ENCODE data around the gene PSAPL1.

The PSAPL1 gene

GRCh38 chr4:7430368-7430964 lies 4.3 kb downstream of the PSAPL1 start:
- no peak for DNase-seq

GRCh38 chr4:7429601-7430078 lies 5.1 kb downstream of the PSAPL1 start:
- no peak for DNase-seq

DNA sequence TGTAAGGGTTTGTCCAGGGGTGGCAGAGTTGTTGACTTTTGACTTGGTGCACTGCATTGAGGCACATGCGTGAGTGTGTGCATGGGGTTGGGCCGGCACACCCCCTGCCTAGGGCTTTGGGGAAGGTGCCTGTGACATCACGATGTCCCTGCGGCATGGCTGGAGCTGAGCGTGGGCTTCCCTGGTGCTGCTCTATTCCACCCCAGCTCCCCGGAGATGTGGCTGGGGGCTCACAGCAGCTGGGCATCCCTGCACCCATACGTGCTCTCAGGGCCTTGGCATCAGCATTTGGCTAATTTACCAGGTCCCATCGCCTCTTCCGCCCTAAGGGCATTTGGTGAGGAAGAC lies 5.7 kb downstream of the PSAPL1 start:
- no peak for DNase-seq

- no peak for DNase-seq
Observed at GRCh38 chr4:7428261-7429068, 6.3 kb downstream of the PSAPL1 start.

- no peak for DNase-seq
Observed at GRCh38 chr4:7427831-7428260, 6.9 kb downstream of the PSAPL1 start.

GRCh38 chr4:7427361-7427760 lies 7.4 kb downstream of the PSAPL1 start:
- no peak for DNase-seq

- DNase-seq, result no peak
Observed at GRCh38 chr4:7426525-7427171, 8.1 kb downstream of the PSAPL1 start.

DNA sequence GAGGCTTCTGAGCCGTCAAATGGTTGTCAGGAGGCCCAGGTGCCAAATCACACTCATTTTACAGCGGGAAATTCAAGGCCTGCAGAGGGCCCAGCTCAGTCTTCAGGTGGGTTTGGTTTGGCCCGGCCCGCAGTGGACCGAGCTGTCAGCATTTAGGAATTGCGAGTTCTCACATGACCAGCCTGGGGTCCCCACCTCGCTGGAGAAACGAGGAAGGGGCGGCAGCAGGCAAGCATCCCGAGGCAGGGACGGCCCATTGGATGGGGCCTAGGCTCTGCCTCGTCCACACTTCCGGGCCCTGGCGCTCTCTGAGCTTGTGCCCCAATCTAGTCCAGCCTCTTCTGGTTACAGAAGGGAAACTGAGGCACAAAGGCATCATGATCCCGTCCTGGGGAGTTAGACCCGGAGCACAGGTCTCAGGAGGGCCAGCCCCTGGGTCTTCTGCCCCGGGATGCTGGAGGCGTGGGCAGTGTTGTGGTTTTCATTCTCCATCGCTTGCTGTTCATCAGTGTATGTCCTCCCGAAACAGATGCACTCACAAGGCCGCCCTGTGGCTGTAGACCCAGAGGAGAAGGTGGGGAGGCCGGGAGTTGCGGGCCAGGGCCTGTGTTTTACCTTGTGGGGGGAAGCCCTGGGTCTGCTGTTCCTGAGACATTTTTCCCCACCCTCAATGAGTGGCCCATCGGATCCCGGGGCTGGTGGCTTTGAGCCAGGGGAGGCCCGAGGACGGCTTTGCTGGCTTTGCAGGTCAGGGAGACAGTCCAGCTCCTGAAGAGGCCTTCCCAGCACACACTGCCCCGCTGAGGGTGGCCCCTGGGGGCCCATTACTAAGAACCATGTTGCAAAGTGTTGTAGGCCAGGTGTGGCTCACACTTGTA lies 8.9 kb downstream of the PSAPL1 start:
- DNase-seq, result no peak

DNA sequence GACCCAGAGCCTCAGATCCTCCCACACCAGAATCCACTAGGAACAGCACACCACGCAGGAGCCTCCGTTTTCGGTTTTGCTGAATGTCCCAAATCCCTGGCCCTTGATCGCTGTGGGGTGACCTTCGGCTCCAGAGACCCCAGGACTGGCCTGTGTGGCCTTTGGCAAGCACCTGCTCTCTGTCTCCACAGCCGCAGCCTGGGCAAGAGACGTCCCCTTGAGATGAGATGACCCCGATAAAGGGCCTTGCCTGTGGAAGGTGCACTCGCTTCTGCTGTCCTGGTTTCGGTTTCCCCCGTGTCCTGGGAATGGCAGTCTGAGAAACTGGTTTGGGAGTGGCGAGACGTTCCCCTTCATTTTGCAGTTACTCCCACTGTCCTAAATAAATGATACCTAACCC lies 9.6 kb downstream of the PSAPL1 start:
- no peak for DNase-seq

- no peak for DNase-seq
Observed at GRCh38 chr4:7424553-7425111, 10.1 kb downstream of the PSAPL1 start.

- no peak for DNase-seq
Observed at GRCh38 chr4:7423801-7424552, 10.8 kb downstream of the PSAPL1 start.

DNA sequence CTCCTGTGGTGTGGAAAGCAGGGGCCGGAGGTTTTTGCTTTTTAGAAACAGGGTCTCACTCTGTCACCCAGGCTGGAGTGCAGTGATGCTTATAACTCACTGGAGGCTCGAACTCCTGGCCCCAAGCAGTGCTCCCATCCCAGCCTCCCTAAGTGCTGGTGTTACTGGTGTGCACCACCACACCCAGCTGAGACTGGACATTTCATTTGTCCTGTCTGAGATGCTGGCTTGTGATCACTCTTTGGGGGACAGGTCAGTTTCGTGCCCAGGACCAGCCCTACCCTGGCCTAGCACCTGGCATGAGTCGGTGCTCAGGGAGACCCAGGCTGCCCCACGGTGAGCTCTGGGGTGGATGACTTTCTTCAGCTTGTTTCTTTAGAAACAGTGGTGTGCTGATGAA lies 11.3 kb downstream of the PSAPL1 start:
- no peak for DNase-seq

DNA sequence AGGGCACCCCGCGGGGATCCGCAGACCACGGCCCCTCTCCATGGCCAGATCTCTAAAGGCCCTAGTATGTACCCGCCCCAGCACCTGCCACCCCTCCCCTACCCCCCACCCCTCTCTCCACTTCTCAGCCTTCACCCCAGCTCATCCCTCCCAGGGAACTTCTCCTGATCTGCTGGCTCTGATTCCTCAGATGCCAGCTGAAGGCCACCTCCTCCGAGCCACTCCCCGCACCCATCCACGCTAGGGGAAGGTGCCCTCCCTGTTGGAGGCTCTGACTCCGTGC lies 11.9 kb downstream of the PSAPL1 start:
- DNase-seq, result no peak

GRCh38 chr4:7422151-7422897 lies 12.4 kb downstream of the PSAPL1 start:
- DNase-seq, result no peak

- DNase-seq, result no peak
Observed at GRCh38 chr4:7421356-7422150, 13.2 kb downstream of the PSAPL1 start.

GRCh38 chr4:7420661-7421040 lies 14.1 kb downstream of the PSAPL1 start:
- no peak for DNase-seq

DNA sequence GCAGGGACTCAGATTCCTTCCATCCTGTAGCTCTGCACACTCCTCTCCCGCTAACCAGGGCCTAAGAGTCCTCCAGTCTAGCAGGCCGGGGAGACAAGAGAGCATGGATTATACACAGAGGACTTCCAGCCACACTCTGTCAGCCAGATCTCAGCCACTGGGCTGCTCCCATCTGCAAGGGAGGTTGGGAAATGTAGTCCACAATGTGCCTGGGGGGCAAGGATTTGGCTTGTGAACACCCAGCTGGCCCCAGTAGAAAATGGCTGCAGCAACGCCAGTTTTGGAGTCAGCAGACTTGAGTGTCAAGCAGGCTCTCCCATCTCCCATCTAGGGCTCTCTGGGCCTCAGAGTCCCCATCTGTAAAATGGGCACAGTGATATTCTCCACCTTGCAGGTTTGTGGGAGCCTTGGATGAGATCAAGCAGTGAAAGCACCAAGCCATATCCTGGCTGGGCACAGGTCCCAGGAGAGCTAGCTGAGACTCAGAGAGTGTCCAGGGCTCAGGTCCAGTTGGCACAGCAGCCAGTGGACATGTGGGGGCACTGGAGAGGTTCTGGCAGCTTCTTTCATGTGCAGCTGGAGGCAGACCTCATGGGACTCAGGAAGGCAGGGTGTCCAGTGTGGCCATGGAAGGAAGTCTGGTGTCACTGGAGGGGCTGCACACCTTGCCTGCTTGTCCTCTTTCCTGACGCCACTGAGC lies 14.6 kb downstream of the PSAPL1 start:
- no peak for DNase-seq

GRCh38 chr4:7418131-7418943 lies 16.4 kb downstream of the PSAPL1 start:
- no peak for DNase-seq

DNA sequence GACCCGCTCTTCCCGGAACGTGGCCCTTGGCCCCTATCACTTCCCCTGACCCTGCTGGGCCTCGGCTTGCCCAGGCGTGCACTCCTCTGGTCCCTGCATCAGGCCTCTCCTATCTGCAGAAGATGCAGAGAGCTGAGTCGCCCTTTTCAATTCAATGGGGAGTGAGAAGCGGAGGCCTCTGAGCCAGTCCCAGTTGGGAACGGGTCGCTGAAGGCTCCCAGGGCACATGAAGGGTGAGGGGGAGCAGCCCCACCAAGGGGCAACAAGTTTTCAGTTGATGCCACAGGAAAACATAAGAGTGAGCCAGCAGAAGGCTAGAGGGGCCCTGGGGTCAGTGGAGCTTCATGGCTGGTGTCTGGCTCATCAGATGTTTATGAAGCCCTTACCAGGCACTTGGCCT lies 17.1 kb downstream of the PSAPL1 start:
- DNase-seq, result no peak

Measured in NCI-H526 (cell line).